DOHH2 (cell line): Measurements from ENCODE around the gene LRGUK.

Experiments
- H3F3A ChIP-seq: fragments of 200-600 bp; sonication (generic), shearing (Covaris generic); 2 replicates; pipeline ENCODE4 v1.6.0; 2016; ENCODE audit warnings: antibody characterized with exemption, mild to moderate bottlenecking; ENCODE audit not compliant: control insufficient read depth, insufficient read depth
- H3K27ac ChIP-seq: fragments of 200-600 bp; sonication (generic); 2 replicates; pipeline ENCODE4 v1.5.1; 2014; ENCODE audit warnings: low read depth, mild to moderate bottlenecking, low read length, moderate library complexity
- H3K27me3 ChIP-seq: fragments of 200-600 bp; sonication (generic); 2 replicates; pipeline ENCODE4 v1.6.1; 2014; ENCODE audit warnings: mild to moderate bottlenecking, low read length, mixed read lengths; ENCODE audit not compliant: control insufficient read depth
- H3K36me3 ChIP-seq: fragments of 200-600 bp; sonication (generic); 2 replicates; pipeline ENCODE4 v1.6.1; 2014; ENCODE audit warnings: mild to moderate bottlenecking, low read length, moderate library complexity, mixed read lengths; ENCODE audit not compliant: control insufficient read depth
- H3K4me1 ChIP-seq: fragments of 200-600 bp; sonication (generic); 2 replicates; pipeline ENCODE4 v1.6.1; 2014; ENCODE audit warnings: mild to moderate bottlenecking, low read length, mixed read lengths; ENCODE audit not compliant: control insufficient read depth
- H3K4me2 ChIP-seq: fragments of 200-600 bp; sonication (generic); 2 replicates; pipeline ENCODE4 v1.6.0; 2014; ENCODE audit warnings: mild to moderate bottlenecking, low read length, moderate library complexity
- H3K4me3 ChIP-seq: fragments of 200-600 bp; sonication (generic); 2 replicates; pipeline ENCODE4 v1.5.1; 2014; ENCODE audit warnings: mild to moderate bottlenecking, low read length, mixed read lengths
- H3K79me2 ChIP-seq: fragments of 200-600 bp; sonication (generic); 2 replicates; pipeline ENCODE4 v1.6.1; 2014; ENCODE audit warnings: mild to moderate bottlenecking, low read length, mixed read lengths; ENCODE audit not compliant: control insufficient read depth
- H3K9me2 ChIP-seq: fragments of 200-600 bp; sonication (generic); replicated peaks from 2 replicates; pipeline ENCODE4 v1.6.1; 2014; ENCODE audit warnings: mild to moderate bottlenecking, low read length, mixed read lengths; ENCODE audit not compliant: control insufficient read depth
- H3K9me3 ChIP-seq: fragments of 200-600 bp; sonication (generic); 2 replicates; pipeline ENCODE4 v1.6.1; 2014; ENCODE audit warnings: antibody characterized with exemption, low read length, mixed read lengths; ENCODE audit not compliant: control insufficient read depth, insufficient read depth
- H4K20me1 ChIP-seq: fragments of 200-600 bp; sonication (generic); 2 replicates; pipeline ENCODE4 v1.6.0; 2014; ENCODE audit warnings: low read depth, mild to moderate bottlenecking, antibody characterized with exemption, low read length, moderate library complexity; ENCODE audit not compliant: control insufficient read depth, insufficient read depth
- CTCF ChIP-seq: fragments of 200-600 bp; sonication (generic); IDR thresholded peaks from one replicate; pipeline ENCODE4 v1.5.1; 2014; ENCODE audit warnings: antibody characterized with exemption, mild to moderate bottlenecking, low read depth, low read length; ENCODE audit not compliant: poor library complexity, severe bottlenecking
- EZH2phosphoT487 ChIP-seq: fragments of 200-600 bp; sonication (generic); IDR thresholded peaks from 2 replicates; pipeline ENCODE4 v1.6.1; 2017; ENCODE audit warnings: borderline replicate concordance, mild to moderate bottlenecking, antibody characterized with exemption, low read length, moderate library complexity, mixed read lengths

LRGUK gene

GRCh38 chr7:134141868-134142264 is 14.7 kb downstream of the LRGUK start:
- Histone ChIP-seq H3K27me3 (0 out of 2 replicates have a peak, but pooled peaks cover 4% of the 10 kb centered on the region), H3K79me2 (no peaks in the 10 kb centered on the region), H4K20me1 (no peaks in the 10 kb centered on the region), H3K9me3 (no peaks in the 10 kb centered on the region), H3K4me3 (no peak overlapping the region), H3K4me1 (no peaks in the 10 kb centered on the region), H3K27ac (no peak overlapping the region), H3F3A (no peaks in the 10 kb centered on the region), H3K9me2 (no peaks in the 10 kb centered on the region), H3K36me3 (no peaks in the 10 kb centered on the region), H3K4me2 (no peak overlapping the region)
- TF ChIP-seq EZH2phosphoT487 (no peak), CTCF (no peak)

- Histone ChIP-seq H3K4me2 (no peak overlapping the region), H4K20me1 (no peaks in the 10 kb centered on the region), H3K36me3 (no peaks in the 10 kb centered on the region), H3K4me1 (no peaks in the 10 kb centered on the region), H3K27me3 (peaks cover 7% of the 10 kb centered on the region; the same call in 1 of the 2 replicates), H3K9me2 (no peaks in the 10 kb centered on the region), H3K4me3 (no peak overlapping the region), H3K79me2 (no peaks in the 10 kb centered on the region), H3K9me3 (no peaks in the 10 kb centered on the region), H3F3A (no peaks in the 10 kb centered on the region), H3K27ac (no peak overlapping the region)
- TF ChIP-seq EZH2phosphoT487 = no peak
- TF ChIP-seq CTCF = no peak
Observed at GRCh38 chr7:134153493-134154136, 26.5 kb downstream of the LRGUK start.

GRCh38 chr7:134154581-134155130 is 27.5 kb downstream of the LRGUK start:
- TF ChIP-seq EZH2phosphoT487 (no peak), CTCF (no peak)
- Histone ChIP-seq H3K4me3 (no peak overlapping the region), H3K4me1 (no peaks in the 10 kb centered on the region), H3K9me2 (no peaks in the 10 kb centered on the region), H4K20me1 (no peaks in the 10 kb centered on the region), H3K9me3 (no peaks in the 10 kb centered on the region), H3K4me2 (no peak overlapping the region), H3K79me2 (no peaks in the 10 kb centered on the region), H3K27ac (no peak overlapping the region), H3K27me3 (peaks cover 7% of the 10 kb centered on the region; the same call in 1 of the 2 replicates), H3F3A (no peaks in the 10 kb centered on the region), H3K36me3 (no peaks in the 10 kb centered on the region)
